Neuronal stem cell (in vitro differentiated cells): Measurements from ENCODE around the gene CSRNP3.

Experiments
- DNase-seq: peaks from one replicate; pipeline ENCODE4 v3.0.0-alpha.2; 2013; ENCODE audit warnings: low spot score
- H2AFZ ChIP-seq: one replicate; pipeline ENCODE4 v1.6.1; 2013; ENCODE audit warnings: mild to moderate bottlenecking, low read length, inconsistent platforms
- H2AK5ac ChIP-seq: 2 replicates; pipeline ENCODE4 v1.6.1; 2013; ENCODE audit warnings: low read depth, mild to moderate bottlenecking, inconsistent platforms, low read length, moderate library complexity, mixed read lengths
- H2BK120ac ChIP-seq: 2 replicates; pipeline ENCODE4 v1.6.1; 2013; ENCODE audit warnings: low read depth, mild to moderate bottlenecking, inconsistent platforms, low read length, moderate library complexity, mixed read lengths
- H2BK12ac ChIP-seq: one replicate; pipeline ENCODE4 v1.6.1; 2013; ENCODE audit warnings: low read length, inconsistent platforms
- H2BK15ac ChIP-seq: 2 replicates; pipeline ENCODE4 v1.6.1; 2013; ENCODE audit warnings: mild to moderate bottlenecking, low read length, inconsistent platforms, mixed read lengths
- H2BK5ac ChIP-seq: one replicate; pipeline ENCODE4 v1.6.1; 2013; ENCODE audit warnings: inconsistent platforms, mild to moderate bottlenecking, low read length, moderate library complexity
- H3K14ac ChIP-seq: one replicate; pipeline ENCODE4 v1.6.1; 2013; ENCODE audit warnings: low read length, inconsistent platforms
- H3K18ac ChIP-seq: 2 replicates; pipeline ENCODE4 v1.6.1; 2013; ENCODE audit warnings: low read length, inconsistent platforms
- H3K23ac ChIP-seq: 2 replicates; pipeline ENCODE4 v1.6.1; 2013; ENCODE audit warnings: low read depth, mild to moderate bottlenecking, mixed read lengths, low read length, inconsistent platforms; ENCODE audit not compliant: poor library complexity
- H3K27ac ChIP-seq: replicated peaks from 3 replicates; pipeline ENCODE4 v1.5.1; 2013; ENCODE audit warnings: low read length, inconsistent platforms
- H3K27me3 ChIP-seq, 3 experiments: 2 replicates each; pipeline ENCODE4 v1.6.1; 2013; ENCODE audit warnings: low read length in 3 of 3, mild to moderate bottlenecking in 2 of 3, inconsistent platforms in 1 of 3, low read depth in 1 of 3, mixed read lengths in 1 of 3, moderate library complexity in 1 of 3; ENCODE audit not compliant: control insufficient read depth in 3 of 3, insufficient read depth in 3 of 3
- H3K36me3 ChIP-seq, 2 donors: replicated peaks in 1 of 2; 2 replicates each; pipeline ENCODE4 v1.6.1; 2013; ENCODE audit warnings: low read length in 2 of 2; ENCODE audit not compliant: control insufficient read depth in 2 of 2, insufficient read depth in 2 of 2
- H3K4ac ChIP-seq: 2 replicates; pipeline ENCODE4 v1.6.1; 2013; ENCODE audit warnings: inconsistent platforms, mild to moderate bottlenecking, low read length, moderate library complexity
- H3K4me1 ChIP-seq, 2 donors: 1 replicate in 1 of 2; 2 replicates in 1 of 2; pipeline ENCODE4 v1.6.1; 2013; ENCODE audit warnings: low read length in 2 of 2, low read depth in 1 of 2; ENCODE audit not compliant: control insufficient read depth in 2 of 2, insufficient read depth in 1 of 2
- H3K4me2 ChIP-seq: one replicate; pipeline ENCODE4 v1.6.1; 2013; ENCODE audit warnings: mild to moderate bottlenecking, low read length, inconsistent platforms; ENCODE audit not compliant: insufficient read depth, poor library complexity, severe bottlenecking
- H3K4me3 ChIP-seq, 2 donors: 2 replicates each; pipeline ENCODE4 v1.5.1; 2013; ENCODE audit warnings: low read length in 2 of 2, mild to moderate bottlenecking in 2 of 2, inconsistent platforms in 1 of 2, moderate library complexity in 1 of 2
- H3K79me1 ChIP-seq: one replicate; pipeline ENCODE4 v1.6.1; 2013; ENCODE audit warnings: low read depth, mild to moderate bottlenecking, inconsistent platforms, low read length, moderate library complexity
- H3K9ac ChIP-seq: one replicate; pipeline ENCODE4 v1.6.1; 2013; ENCODE audit warnings: mild to moderate bottlenecking, low read depth, low read length, inconsistent platforms; ENCODE audit not compliant: poor library complexity
- H3K9me3 ChIP-seq, 2 donors: replicated peaks in 1 of 2; 2 replicates each; pipeline versions ENCODE3 to v1.6.1; 2013; ENCODE audit warnings: low read length in 2 of 2, mild to moderate bottlenecking in 2 of 2, inconsistent platforms in 1 of 2, low read depth in 1 of 2, mixed read lengths in 1 of 2, moderate library complexity in 1 of 2; ENCODE audit not compliant: control insufficient read depth in 2 of 2, insufficient read depth in 1 of 2
- H4K8ac ChIP-seq: one replicate; pipeline ENCODE4 v1.6.1; 2013; ENCODE audit warnings: low read depth, mild to moderate bottlenecking, inconsistent platforms, low read length, moderate library complexity
- H4K91ac ChIP-seq: one replicate; pipeline ENCODE4 v1.6.1; 2013; ENCODE audit warnings: low read length, low read depth, mild to moderate bottlenecking, inconsistent platforms; ENCODE audit not compliant: poor library complexity
- WGBS, 2 donors: extraction: QIAGEN DNeasy Blood & Tissue Kit; methylation state at CpG; one replicate each; pipeline ENCODE4 v1.1.7; 2013; ENCODE audit warnings: missing lambda C conversion rate in 2 of 2, mixed read lengths in 1 of 2; ENCODE audit not compliant: insufficient read length in 2 of 2, insufficient replicate concordance in 1 of 2; ENCODE audit errors: extremely low coverage in 2 of 2; 5-methylcytosine and 5-hydroxymethylcytosine counted together

CSRNP3 gene

DNA sequence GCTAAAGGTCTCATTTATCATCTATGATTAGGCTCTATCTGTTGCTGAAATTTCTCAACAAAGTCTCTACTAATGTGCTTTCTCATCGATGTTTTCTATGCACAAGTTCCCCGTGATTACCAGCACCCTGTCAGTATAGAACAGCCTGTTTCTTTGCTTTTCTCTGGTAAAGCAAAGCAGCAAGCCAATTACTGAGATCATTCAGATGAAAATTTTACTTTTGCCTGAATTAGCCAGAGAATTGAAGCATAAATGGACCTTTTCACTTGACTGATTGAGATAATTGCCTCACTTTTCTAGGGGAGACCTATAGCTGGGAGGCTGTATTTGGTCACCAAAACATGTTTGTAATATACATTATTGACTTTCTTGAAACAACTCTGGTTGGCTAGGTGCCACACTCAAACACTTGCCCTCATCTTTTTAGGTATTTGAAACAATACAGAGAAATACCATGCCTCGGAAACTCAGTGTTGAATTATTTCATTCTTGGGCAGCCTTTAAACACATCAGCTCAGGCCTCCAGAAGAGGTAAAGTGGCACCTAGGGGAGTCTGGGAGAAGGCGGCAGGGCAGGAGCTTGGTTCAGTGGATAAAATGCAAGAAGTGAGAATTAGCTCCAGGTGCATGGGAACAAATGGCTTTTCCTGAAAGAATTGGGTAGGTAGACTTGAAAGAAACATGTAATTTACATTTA lies 228.4 kb downstream of the CSRNP3 start:
- H3K14ac ChIP-seq = no peak overlapping the region
- no peak overlapping the region for H3K23ac ChIP-seq
- H3K4me3 ChIP-seq = no peak overlapping the region
- H3K18ac ChIP-seq = no peak overlapping the region
- H3K4ac ChIP-seq = no peak overlapping the region
- H2AFZ ChIP-seq = peak overlapping the region; percentile 46
- H3K36me3 ChIP-seq = no peaks in the 10 kb centered on the region
- no CpG with 5 or more reads among the region's 4 CpGs for WGBS, 2 donors
- no peak overlapping the region for H2BK5ac ChIP-seq
- H4K91ac ChIP-seq = no peak overlapping the region
- no peaks in the 10 kb centered on the region for H3K79me1 ChIP-seq
- H3K9ac ChIP-seq = no peak overlapping the region
- H4K8ac ChIP-seq = no peak overlapping the region
- H2AK5ac ChIP-seq = no peak overlapping the region
- H3K4me2 ChIP-seq = peak overlapping the region; percentile 20
- H3K9me3 ChIP-seq = peaks cover 0 to 2% of the 10 kb centered on the region in 2 donors
- peak; percentile 9 for DNase-seq
- H2BK12ac ChIP-seq = no peak overlapping the region
- H3K4me1 ChIP-seq = peaks cover 13 to 14% of the 10 kb centered on the region in 2 donors
- H3K27ac ChIP-seq = peak overlapping the region; percentile 53
- H3K27me3 ChIP-seq = no peaks in the 10 kb centered on the region
- H2BK120ac ChIP-seq = no peak overlapping the region
- H2BK15ac ChIP-seq = no peak overlapping the region

- peak overlapping the region; percentile 53 for H3K27ac ChIP-seq
These were observed 229.0 kb downstream of the CSRNP3 start for GRCh38 chr2:165698444-165698884.

DNA sequence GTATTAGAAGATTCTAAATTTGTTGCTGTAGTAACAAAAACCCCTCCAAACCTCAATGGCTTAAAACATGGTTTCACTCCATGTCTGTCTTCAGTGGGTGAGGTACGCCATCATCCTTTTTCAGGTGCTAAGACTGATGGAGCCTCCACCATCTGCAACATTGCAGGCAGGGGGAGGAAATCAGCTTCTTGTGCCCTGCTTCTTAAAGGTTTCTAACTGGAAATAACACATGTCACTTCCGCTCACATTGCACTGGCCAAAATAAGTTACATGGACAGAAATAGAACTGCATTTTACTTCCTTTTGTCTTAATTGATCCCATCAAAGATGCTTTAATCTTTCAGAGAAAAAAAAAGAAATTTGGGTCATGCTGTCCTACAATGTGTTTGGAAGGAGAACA lies 230.4 kb downstream of the CSRNP3 start:
- Histone ChIP-seq H3K4ac (no peak overlapping the region), H3K4me2 (no peak overlapping the region), H4K91ac (no peak overlapping the region), H2AK5ac (no peak overlapping the region), H2BK15ac (no peak overlapping the region), H3K27ac (no peak overlapping the region), H2BK12ac (no peak overlapping the region), H4K8ac (no peak overlapping the region), H3K9me3 (peaks cover 0 to 2% of the 10 kb centered on the region in 2 donors), H2BK120ac (no peak overlapping the region), H3K36me3 (no peaks in the 10 kb centered on the region), H3K23ac (no peak overlapping the region), H3K18ac (no peak overlapping the region), H2AFZ (no peak overlapping the region), H3K27me3 (no peaks in the 10 kb centered on the region), H3K4me1 (peaks cover 13 to 14% of the 10 kb centered on the region in 2 donors), H3K4me3 (no peak overlapping the region), H2BK5ac (no peak overlapping the region), H3K9ac (no peak overlapping the region), H3K14ac (no peak overlapping the region), H3K79me1 (no peaks in the 10 kb centered on the region)
- no peak for DNase-seq
- no CpG with 5 or more reads among the region's 2 CpGs for WGBS, 2 donors

More at GRCh38 chr2:165698444-165698884, 229.0 kb downstream of the CSRNP3 start:
- Histone ChIP-seq H3K14ac (no peak overlapping the region), H2BK12ac (no peak overlapping the region), H3K4me1 (peaks cover 13 to 14% of the 10 kb centered on the region in 2 donors), H2BK5ac (no peak overlapping the region), H2AK5ac (no peak overlapping the region), H4K91ac (no peak overlapping the region), H2BK120ac (no peak overlapping the region), H3K23ac (no peak overlapping the region), H3K4me2 (peak overlapping the region; percentile 20), H4K8ac (no peak overlapping the region), H3K9me3 (peaks cover 0 to 2% of the 10 kb centered on the region in 2 donors), H3K4ac (no peak overlapping the region), H2BK15ac (no peak overlapping the region), H3K9ac (no peak overlapping the region), H2AFZ (peak overlapping the region; percentile 46), H3K27me3 (no peaks in the 10 kb centered on the region), H3K4me3 (no peak overlapping the region), H3K79me1 (no peaks in the 10 kb centered on the region), H3K36me3 (no peaks in the 10 kb centered on the region), H3K18ac (no peak overlapping the region)
- DNase-seq = peak; percentile 32
- WGBS, 2 donors = no CpG with 5 or more reads among the region's 4 CpGs

GRCh38 chr2:165700531-165700930 lies 231.0 kb downstream of the CSRNP3 start:
- Histone ChIP-seq H3K23ac (no peak overlapping the region), H2BK15ac (no peak overlapping the region), H3K79me1 (no peaks in the 10 kb centered on the region), H3K9me3 (peaks cover 0 to 2% of the 10 kb centered on the region in 2 donors), H4K91ac (no peak overlapping the region), H3K4me3 (no peak overlapping the region), H4K8ac (no peak overlapping the region), H3K27ac (no peak overlapping the region), H3K14ac (no peak overlapping the region), H3K4me2 (no peak overlapping the region), H3K4me1 (peaks cover 13 to 14% of the 10 kb centered on the region in 2 donors), H3K36me3 (no peaks in the 10 kb centered on the region), H3K18ac (no peak overlapping the region), H2BK120ac (no peak overlapping the region), H3K27me3 (no peaks in the 10 kb centered on the region), H2BK12ac (no peak overlapping the region), H2AK5ac (no peak overlapping the region), H3K9ac (no peak overlapping the region), H3K4ac (no peak overlapping the region), H2BK5ac (no peak overlapping the region), H2AFZ (no peak overlapping the region)
- no peak for DNase-seq
- WGBS, 2 donors = no CpG with 5 or more reads among the region's 5 CpGs
